ENCODE data around the gene CDH3. TPM values are rescaled to one million over a fixed set of nuclear protein-coding genes. Genes with fewer than 3 reads are reported as not detected.

The CDH3 gene
- total and polyA plus RNA-seq, 2 of the 8 experiments (the other 6 are each of a cell fraction or from before 2014, with no cell fraction given): 146 to 171 TPM

DNA sequence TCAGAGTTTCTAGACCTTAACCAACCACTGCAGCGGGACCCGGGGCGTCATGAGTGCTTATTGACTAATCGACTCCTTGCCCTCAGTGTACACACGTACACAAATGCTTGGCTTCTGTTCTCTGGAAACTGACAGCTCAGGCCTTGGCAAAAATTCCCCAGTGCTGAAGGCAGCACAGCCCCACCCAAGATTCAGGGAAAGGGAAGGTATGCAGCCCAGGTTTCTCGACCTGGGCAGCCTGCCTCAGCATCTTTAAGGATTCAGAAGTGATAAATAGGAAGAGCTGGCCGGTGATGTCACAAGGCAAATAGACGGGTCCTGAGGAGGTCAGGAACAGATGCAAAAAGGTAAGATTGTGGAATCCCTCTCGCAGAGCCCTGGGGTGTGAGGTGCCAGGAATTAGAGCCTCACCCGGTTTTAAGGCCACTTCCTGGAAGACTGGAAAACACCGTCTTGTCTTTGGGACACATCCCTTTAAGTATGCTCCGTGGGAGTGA is 9.0 kb upstream of the CDH3 start:
- no peak overlapping the region for H3K4ac ChIP-seq (replicated peaks; ENCODE audit: insufficient read length, low read depth, low read length)
- no peak overlapping the region for H2AFZ ChIP-seq (ENCODE audit: low read length)
- H3K56ac ChIP-seq (replicated peaks; ENCODE audit: insufficient read length, low read depth, low read length): no peak overlapping the region
- POLR2A ChIA-PET (ENCODE audit: partially characterized antibody): interaction anchor here (0.8 to 1.6 kb wide), 7 partner anchors 8 to 100 kb away, joined by 3 to 4 read pairs (median 3); no protein-coding TSS in a partner anchor
- 82% methylated on average over 12 of the region's 12 CpGs; no CpG with 5 or more reads in 1 of the 2 experiments for WGBS, 2 experiments (ENCODE audit: extremely low coverage in 1 of 2, insufficient coverage in 1 of 2, insufficient read length in 1 of 2, insufficient replicate concordance in 2 of 2, low coverage in 1 of 2, low lambda C conversion rate in 2 of 2, missing lambda C conversion rate in 1 of 2)
- H3K9ac ChIP-seq (replicated peaks in 1 of 4; ENCODE audit: extremely low read depth in 1 of 4, low read depth in 3 of 4, low read length in 3 of 4): no peak overlapping the region
- no peak for TF ChIP-seq CTBP2 (IDR thresholded peaks at IDR 0.05; ENCODE audit: borderline replicate concordance, insufficient read depth, insufficient read length, low read length)
- TF ChIP-seq CBX8 (IDR thresholded peaks at IDR 0.05; ENCODE audit: borderline replicate concordance, low read depth, low read length): no peak
- TF ChIP-seq TAF1 (IDR thresholded peaks at IDR 0.05; ENCODE audit: low read depth, low read length): no peak
- TF ChIP-seq HDAC2 (IDR thresholded peaks at IDR 0.05; ENCODE audit: borderline replicate concordance in 1 of 2, low read depth in 2 of 2, low read length in 2 of 2): no peak
- TF ChIP-seq ATF2 (IDR thresholded peaks at IDR 0.05; ENCODE audit: low read length): no peak
- no peak for TF ChIP-seq SUZ12 (IDR thresholded peaks at IDR 0.05; ENCODE audit: low read length)
- no peak for TF ChIP-seq JUN (IDR thresholded peaks at IDR 0.05; ENCODE audit: low read depth, low read length)
- no peak for TF ChIP-seq BCL11A (IDR thresholded peaks at IDR 0.05; ENCODE audit: low read depth in 2 of 2, low read length in 2 of 2)
- no peak for TF ChIP-seq SP4 (IDR thresholded peaks at IDR 0.05; ENCODE audit: low read length)
- no peak for TF ChIP-seq ASH2L (IDR thresholded peaks at IDR 0.05; ENCODE audit: low read length)
- TF ChIP-seq CHD1 (IDR thresholded peaks at IDR 0.05; ENCODE audit: low read depth, low read length): no peak
- no peak overlapping the region for H2BK12ac ChIP-seq (ENCODE audit: low read depth, low read length)
- FAIRE-seq (no peak), DNase-seq (ENCODE audit: low read depth in 1 of 2, low spot score in 2 of 2) (no peak)
- no peak overlapping the region for H2BK120ac ChIP-seq (replicated peaks; ENCODE audit: low read depth, low read length)
- H3K9me3 ChIP-seq (ENCODE audit: insufficient read depth in 2 of 2, low read depth in 1 of 2, low read length in 1 of 2): no peaks in the 10 kb centered on the region
- H3K79me1 ChIP-seq (ENCODE audit: low read depth, low read length): no peaks in the 10 kb centered on the region
- CTCF ChIA-PET (ENCODE audit: partially characterized antibody): interaction anchor here (0.8 to 4.2 kb wide), 7 partner anchors 11 to 964 kb away, joined by 3 to 23 read pairs (median 3); no protein-coding TSS in a partner anchor
- no peak overlapping the region; the same call in 1 of the 2 replicates for H4K8ac ChIP-seq (ENCODE audit: extremely low read depth, insufficient read depth, low read length)
- no peak overlapping the region for H2BK20ac ChIP-seq (ENCODE audit: low read length)
- H3K36me3 ChIP-seq (ENCODE audit: control insufficient read depth in 2 of 4, insufficient read depth in 4 of 4, low read length in 3 of 4): no peaks in the 10 kb centered on the region
- H4K5ac ChIP-seq (ENCODE audit: insufficient read length, low read depth, low read length): no peak overlapping the region
- no peak overlapping the region for H3K27ac ChIP-seq (ENCODE audit: low read depth, low read length)
- no peaks in the 10 kb centered on the region for H3K23me2 ChIP-seq (ENCODE audit: low read depth, low read length)
- no peak overlapping the region for H3K4me2 ChIP-seq (ENCODE audit: insufficient read depth in 1 of 2, low read depth in 2 of 2, low read length in 2 of 2)
- H3K14ac ChIP-seq (ENCODE audit: insufficient read length): no peak overlapping the region
- H3K18ac ChIP-seq (ENCODE audit: extremely low read depth, low read length): no peak overlapping the region
- no peak overlapping the region for H3K4me3 ChIP-seq (ENCODE audit: extremely low read depth in 1 of 4, insufficient read depth in 2 of 4, low read depth in 3 of 4, low read length in 4 of 4)
- no peaks in the 10 kb centered on the region; a peak in 2 of 7 replicates for H3K27me3 ChIP-seq (replicated peaks in 1 of 4; ENCODE audit: control insufficient read depth in 3 of 4, extremely low read depth in 1 of 4, insufficient read depth in 3 of 4, low read length in 3 of 4)
- no peak overlapping the region for H2AK5ac ChIP-seq (ENCODE audit: low read depth, low read length)
- H3K23ac ChIP-seq (ENCODE audit: insufficient read length): no peak overlapping the region
- no peak overlapping the region for H2BK15ac ChIP-seq (ENCODE audit: low read length)
- no peak overlapping the region for H2BK5ac ChIP-seq (ENCODE audit: low read depth, low read length)
- no peaks in the 10 kb centered on the region for H3K4me1 ChIP-seq (replicated peaks in 1 of 4; ENCODE audit: control insufficient read depth in 3 of 4, insufficient read depth in 4 of 4, low read length in 3 of 4)
- no peaks in the 10 kb centered on the region for H4K20me1 ChIP-seq (replicated peaks in 1 of 2; ENCODE audit: control insufficient read depth in 1 of 2, insufficient read depth in 2 of 2, low read length in 2 of 2)
- H3K79me2 ChIP-seq (ENCODE audit: control insufficient read depth in 1 of 2, insufficient read depth in 2 of 2, low read length in 2 of 2): no peaks in the 10 kb centered on the region
- no peak overlapping the region for H4K91ac ChIP-seq (replicated peaks; ENCODE audit: insufficient read length, low read length)
